ENCODE results near the gene C7. TPM values are rescaled to one million over a fixed set of nuclear protein-coding genes. Genes with fewer than 3 reads are reported as not detected.
"Not testable (repeated sequence)": the region's sequence is repeated elsewhere in the genome, so short reads cannot be mapped to it uniquely, and the experiment has no call there.

Gene C7
- polyA plus RNA-seq, result not detected

GRCh38 chr5:40909264-40909663 lies at the start of gene C7:
C7 (plus strand) TSS chr5:40909497; CDS start chr5:40909611, 114 bp downstream.
- no peaks in the 10 kb centered on the region for H3K4me1 Mint-ChIP-seq
- no peak within 1 kb of the TSS for H3K27ac Mint-ChIP-seq
- no peak within 1 kb of the TSS for H3K4me3 Mint-ChIP-seq
- H3K9me3 Mint-ChIP-seq, result peaks cover 0 to 3% (median 0%) of the 10 kb centered on the region in 6 donors
- H3K36me3 Mint-ChIP-seq, result no peaks in the 10 kb centered on the region
- no peak for DNase-seq
- peaks cover 3 to 9% (median 9%) of the 10 kb centered on the region in 3 donors for H3K27me3 Mint-ChIP-seq (ENCODE audit: low read depth in 3 of 3)

DNA sequence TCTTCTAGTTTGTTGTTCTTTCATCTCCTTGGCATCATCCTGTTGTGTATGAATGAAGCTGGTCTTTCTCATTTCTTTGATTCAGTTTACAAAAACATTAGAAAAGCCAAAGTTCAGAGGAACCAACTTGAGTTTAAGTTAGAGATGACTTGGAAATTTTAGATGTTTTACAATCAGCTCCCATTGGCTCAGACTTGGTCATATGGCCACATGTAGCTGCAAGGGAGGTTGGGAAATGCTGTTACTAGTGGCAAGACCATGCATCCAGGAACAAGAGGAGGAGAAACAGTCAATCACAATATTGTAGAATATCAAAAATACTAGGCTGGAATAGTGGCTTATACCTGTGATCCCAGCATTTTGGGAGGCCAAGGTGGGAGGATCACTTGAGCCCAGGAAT lies 48.6 kb upstream of the C7 start:
- Mint-ChIP-seq H3K27ac (no peak overlapping the region), H3K4me3 (no peak overlapping the region), H3K27me3 (ENCODE audit: low read depth in 3 of 3) (peaks cover 0 to 3% (median 2%) of the 10 kb centered on the region in 3 donors), H3K9me3 (peaks cover 0 to 10% (median 8%) of the 10 kb centered on the region in 6 donors), H3K4me1 (no peaks in the 10 kb centered on the region), H3K36me3 (peaks cover 4 to 10% (median 7%) of the 10 kb centered on the region in 3 donors)
- DNase-seq, result no peak

- not testable (repeated sequence) for DNase-seq; H3K27me3 Mint-ChIP-seq (ENCODE audit: low read depth in 3 of 3); H3K36me3 Mint-ChIP-seq; H3K27ac Mint-ChIP-seq; H3K4me1 Mint-ChIP-seq; H3K4me3 Mint-ChIP-seq
- peaks cover 0 to 11% (median 8%) of the 10 kb centered on the region in 6 donors for H3K9me3 Mint-ChIP-seq
Observed at GRCh38 chr5:40865004-40865403, 44.3 kb upstream of the C7 start.

DNA sequence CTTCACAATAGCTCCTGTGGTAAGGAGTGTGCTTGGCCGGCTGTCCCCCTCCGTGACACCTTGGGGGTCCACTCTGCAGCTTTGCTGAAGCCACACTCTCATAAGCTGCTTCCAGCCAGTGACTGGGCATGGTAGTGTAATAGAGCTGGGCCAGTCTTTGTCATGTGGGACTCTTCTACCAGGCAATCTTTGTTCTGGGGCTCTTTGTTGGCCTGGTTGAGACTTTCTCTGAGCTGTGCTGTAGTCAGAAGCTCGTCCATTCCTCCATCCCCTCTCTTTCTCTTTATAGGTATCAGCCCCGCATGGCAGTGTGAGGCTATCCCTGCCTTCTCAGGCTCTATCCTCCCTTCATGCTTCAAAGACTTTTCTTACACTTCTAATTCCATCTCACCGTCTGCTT lies 42.5 kb upstream of the C7 start:
- peaks cover 4 to 7% (median 7%) of the 10 kb centered on the region in 3 donors for H3K36me3 Mint-ChIP-seq
- DNase-seq, result no peak
- H3K4me3 Mint-ChIP-seq, result no peak overlapping the region
- peaks cover 0 to 3% (median 0%) of the 10 kb centered on the region in 3 donors for H3K27me3 Mint-ChIP-seq (ENCODE audit: low read depth in 3 of 3)
- H3K27ac Mint-ChIP-seq, result no peak overlapping the region
- H3K9me3 Mint-ChIP-seq, result peaks cover 0 to 11% (median 8%) of the 10 kb centered on the region in 6 donors
- H3K4me1 Mint-ChIP-seq, result no peaks in the 10 kb centered on the region

- Mint-ChIP-seq H3K4me1 (no peaks in the 10 kb centered on the region), H3K36me3 (peaks cover 4 to 7% (median 7%) of the 10 kb centered on the region in 3 donors), H3K27me3 (ENCODE audit: low read depth in 3 of 3) (peaks cover 0 to 3% (median 3%) of the 10 kb centered on the region in 3 donors), H3K27ac (no peak overlapping the region), H3K9me3 (peaks cover 0 to 11% (median 6%) of the 10 kb centered on the region in 6 donors), H3K4me3 (no peak overlapping the region)
- no peak for DNase-seq
Observed at GRCh38 chr5:40869384-40869783, 39.9 kb upstream of the C7 start.

- peaks cover 0 to 5% (median 3%) of the 10 kb centered on the region in 3 donors for H3K27me3 Mint-ChIP-seq (ENCODE audit: low read depth in 3 of 3)
- no peak overlapping the region for H3K27ac Mint-ChIP-seq
- no peak for DNase-seq
- H3K36me3 Mint-ChIP-seq, result no peaks in the 10 kb centered on the region
- H3K4me1 Mint-ChIP-seq, result no peaks in the 10 kb centered on the region
- no peak overlapping the region for H3K4me3 Mint-ChIP-seq
- peaks cover 0 to 2% (median 0%) of the 10 kb centered on the region in 6 donors for H3K9me3 Mint-ChIP-seq
Observed at GRCh38 chr5:40871177-40871576, 38.1 kb upstream of the C7 start.

- not testable (repeated sequence) for H3K9me3 Mint-ChIP-seq; H3K4me3 Mint-ChIP-seq; DNase-seq; H3K27me3 Mint-ChIP-seq (ENCODE audit: low read depth in 3 of 3); H3K4me1 Mint-ChIP-seq; H3K36me3 Mint-ChIP-seq; H3K27ac Mint-ChIP-seq
Observed at GRCh38 chr5:40872253-40872652, 37.0 kb upstream of the C7 start.

DNA sequence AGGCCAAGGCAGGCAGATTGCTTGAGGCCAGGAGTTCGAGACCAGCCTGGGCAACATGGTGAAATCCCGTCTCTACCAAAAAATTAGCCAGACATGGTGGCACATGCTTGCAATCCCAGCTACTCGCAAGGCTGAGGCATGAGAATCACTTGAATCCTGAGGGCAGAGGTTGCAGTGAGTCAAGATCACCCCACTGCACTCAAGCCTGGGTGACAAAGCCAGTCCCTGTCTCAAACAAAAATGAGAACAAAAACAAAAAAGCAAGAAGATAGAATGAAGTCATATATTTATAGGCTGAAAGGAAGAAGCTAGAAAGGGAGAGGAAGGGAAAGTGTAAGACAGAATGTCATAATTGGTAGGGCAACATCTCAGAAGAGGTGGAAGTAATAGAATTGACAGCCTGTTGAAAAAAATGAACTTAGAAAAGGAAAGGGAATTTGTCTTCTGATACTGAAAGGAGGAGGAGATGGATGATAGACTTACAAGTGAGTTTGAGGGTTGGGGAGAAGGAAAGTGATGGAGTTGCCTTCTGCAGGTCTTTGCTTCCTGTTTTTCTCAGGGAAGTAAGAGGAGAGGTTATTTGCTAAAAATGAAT lies 35.9 kb upstream of the C7 start:
- DNase-seq, result no peak
- Mint-ChIP-seq H3K27ac (no peak overlapping the region), H3K9me3 (peaks cover 0 to 2% (median 0%) of the 10 kb centered on the region in 6 donors), H3K4me3 (no peak overlapping the region), H3K27me3 (ENCODE audit: low read depth in 3 of 3) (peaks cover 2 to 5% (median 5%) of the 10 kb centered on the region in 3 donors), H3K4me1 (no peaks in the 10 kb centered on the region), H3K36me3 (peaks cover 0 to 3% (median 0%) of the 10 kb centered on the region in 3 donors)

GRCh38 chr5:40875958-40876357 lies 33.3 kb upstream of the C7 start:
- no peak for DNase-seq
- Mint-ChIP-seq H3K9me3 (no peaks in the 10 kb centered on the region), H3K4me1 (no peaks in the 10 kb centered on the region), H3K4me3 (no peak overlapping the region), H3K36me3 (peaks cover 0 to 3% (median 0%) of the 10 kb centered on the region in 3 donors), H3K27me3 (ENCODE audit: low read depth in 3 of 3) (peaks cover 2 to 5% (median 5%) of the 10 kb centered on the region in 3 donors), H3K27ac (no peak overlapping the region)

DNA sequence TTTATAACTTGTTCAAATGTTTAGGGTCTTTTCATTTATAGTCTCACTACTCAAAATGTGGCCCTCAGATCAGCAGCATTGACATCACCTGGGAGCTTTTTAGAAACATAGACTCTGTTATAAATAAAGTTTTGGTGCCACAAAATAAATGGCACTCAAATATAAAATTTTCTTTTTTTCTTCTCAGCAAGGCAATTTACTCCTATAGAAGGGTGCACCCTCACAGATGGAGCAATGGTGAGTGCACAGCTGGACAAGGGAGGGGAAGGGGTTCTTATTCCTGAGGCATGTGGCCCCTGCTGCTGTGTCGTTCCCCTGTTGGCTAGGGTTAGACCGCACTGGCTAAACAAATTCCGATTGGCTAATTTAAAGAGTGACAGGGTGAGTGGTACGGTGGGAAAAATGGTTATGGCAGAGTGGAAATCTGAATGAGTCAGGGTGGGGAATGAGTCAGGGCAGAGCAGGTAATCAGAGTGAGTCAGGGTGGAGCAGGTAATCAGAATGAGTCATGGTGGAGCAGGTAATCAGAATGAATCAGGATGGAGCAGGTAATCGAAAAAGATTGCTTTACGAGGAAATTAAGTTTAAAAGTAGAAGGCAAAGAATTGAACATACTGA lies 31.8 kb upstream of the C7 start:
- no peak overlapping the region for H3K4me3 Mint-ChIP-seq
- H3K27ac Mint-ChIP-seq, result no peak overlapping the region

DNA sequence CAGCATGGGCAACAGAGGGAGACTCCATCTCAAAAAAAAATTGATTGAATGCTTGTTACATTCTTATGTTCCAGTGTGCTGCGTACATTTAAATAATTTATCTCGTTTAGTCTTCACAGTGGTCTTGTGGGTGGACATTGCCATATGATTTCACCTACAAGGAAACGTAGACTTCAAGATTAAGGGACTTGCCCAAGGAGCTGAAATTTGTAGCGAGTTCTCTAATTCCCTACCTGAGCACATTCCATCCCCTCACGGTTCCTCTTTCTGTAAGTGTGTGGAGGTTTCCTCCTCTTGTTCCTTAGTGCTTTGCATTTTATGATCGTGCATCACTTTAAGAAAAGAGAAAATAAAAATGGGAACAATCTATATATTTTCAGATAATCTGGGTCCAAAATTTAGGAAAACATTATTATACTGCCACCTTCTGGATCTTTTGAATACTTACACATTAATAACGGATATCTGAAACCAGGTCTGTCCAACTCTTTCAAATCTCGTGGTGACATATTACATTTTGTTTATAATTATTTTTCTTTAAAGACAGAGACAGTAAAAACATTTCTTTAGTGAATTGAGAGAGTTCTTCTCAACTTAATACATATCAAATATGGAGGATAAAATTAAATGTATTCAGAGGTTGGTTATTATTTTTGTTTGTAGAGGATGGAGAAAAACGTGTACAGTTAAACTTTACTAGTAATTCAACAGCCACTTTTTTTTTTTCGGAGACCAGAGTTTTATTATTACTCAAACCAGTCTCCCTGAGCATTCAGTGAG lies 29.9 kb upstream of the C7 start:
- no peaks in the 10 kb centered on the region for H3K4me1 Mint-ChIP-seq
- DNase-seq, result peak; percentile 9 to 30 (median 21)
- no peak overlapping the region for H3K4me3 Mint-ChIP-seq
- peaks cover 2 to 5% (median 2%) of the 10 kb centered on the region in 3 donors for H3K27me3 Mint-ChIP-seq (ENCODE audit: low read depth in 3 of 3)
- H3K27ac Mint-ChIP-seq, result no peak overlapping the region
- no peaks in the 10 kb centered on the region for H3K9me3 Mint-ChIP-seq
- peaks cover 0 to 3% (median 0%) of the 10 kb centered on the region in 3 donors for H3K36me3 Mint-ChIP-seq

More for the DNA sequence above, 31.8 kb upstream of the C7 start:
- H3K4me1 Mint-ChIP-seq, result no peaks in the 10 kb centered on the region
- peaks cover 2 to 5% (median 5%) of the 10 kb centered on the region in 3 donors for H3K27me3 Mint-ChIP-seq (ENCODE audit: low read depth in 3 of 3)
- no peak for DNase-seq
- H3K36me3 Mint-ChIP-seq, result peaks cover 0 to 3% (median 0%) of the 10 kb centered on the region in 3 donors
- H3K9me3 Mint-ChIP-seq, result no peaks in the 10 kb centered on the region

DNA sequence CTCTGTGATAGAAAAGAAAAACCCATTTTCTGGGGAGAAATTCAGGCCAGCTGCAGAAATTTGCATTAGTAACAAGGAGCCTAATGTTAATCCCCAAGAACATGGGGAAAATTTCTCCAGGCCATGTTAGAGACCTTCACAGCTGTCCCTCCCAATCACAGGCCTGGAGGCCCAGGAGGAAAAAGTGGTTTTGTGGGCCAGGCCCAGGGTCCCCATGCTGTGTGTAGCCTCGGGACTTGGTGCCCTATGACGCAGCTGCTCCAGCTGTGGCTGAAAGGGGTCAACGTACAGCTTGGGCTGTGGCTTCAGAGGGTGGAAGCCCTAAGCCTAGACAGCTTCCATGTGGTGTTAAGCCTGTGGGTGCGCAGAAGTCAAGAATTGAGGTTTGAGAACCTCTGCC lies 27.0 kb upstream of the C7 start:
- Mint-ChIP-seq H3K36me3 (peaks cover 0 to 3% (median 0%) of the 10 kb centered on the region in 3 donors), H3K9me3 (no peaks in the 10 kb centered on the region), H3K4me3 (no peak overlapping the region), H3K27me3 (ENCODE audit: low read depth in 3 of 3) (peaks cover 0 to 4% (median 0%) of the 10 kb centered on the region in 3 donors), H3K4me1 (no peaks in the 10 kb centered on the region), H3K27ac (no peak overlapping the region)
- no peak for DNase-seq

DNA sequence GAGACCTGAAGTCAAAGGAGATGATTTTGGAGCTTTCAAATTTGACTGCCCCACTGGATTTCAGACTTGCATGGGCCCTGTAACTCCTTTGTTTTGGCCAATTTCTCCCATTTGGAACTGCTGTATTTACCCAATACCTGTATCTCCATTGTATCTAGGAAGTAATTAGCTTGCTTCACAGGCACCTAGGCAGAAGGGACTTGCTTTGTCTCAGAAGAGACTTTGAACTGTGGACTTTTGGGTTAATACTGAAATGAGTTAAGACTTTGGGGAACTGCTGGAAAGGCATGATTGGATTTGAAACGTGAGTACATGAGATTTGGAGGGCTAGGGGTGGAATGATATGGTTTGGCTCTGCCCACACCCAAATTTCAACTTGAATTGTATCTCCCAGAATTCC lies 26.2 kb upstream of the C7 start:
- H3K9me3 Mint-ChIP-seq; H3K4me1 Mint-ChIP-seq; H3K27me3 Mint-ChIP-seq (ENCODE audit: low read depth in 3 of 3); H3K4me3 Mint-ChIP-seq; H3K36me3 Mint-ChIP-seq; H3K27ac Mint-ChIP-seq; DNase-seq: not testable (repeated sequence)

Data from immature natural killer cell (primary cell).